HepG2 (cell line): ENCODE measurements around the gene GSDME. TPM values are rescaled to one million over a fixed set of nuclear protein-coding genes. Genes with fewer than 3 reads are reported as not detected.

Experiments
- ATAC-seq: fragments of 200-7000 bp; cut with Tn5 transposase; 3 replicates; pipeline ENCODE4 v1.9.1; 2020; ENCODE audit warnings: mild to moderate bottlenecking, moderate library complexity
- BruUV-seq: library from RNA; stranded (reverse); fragments of 400-500 nt; replicated peaks from 2 replicates; lab custom pipeline; 2021; lab: Mats Ljungman, UMichigan
- CTCF ChIA-PET: fragments of 300-600 bp; formaldehyde crosslinking; extraction: SDS; loops from one replicate; lab custom pipeline; 2021; ENCODE audit warnings: low total read pairs, inconsistent platforms, low intra/inter-chr PET ratio; lab: Yijun Ruan, JAX
- POLR2A ChIA-PET: fragments of 350-600 bp; sonication (Branson Sonifier 250); formaldehyde crosslinking; loops from one replicate; lab custom pipeline; 2020; ENCODE audit warnings: antibody characterized with exemption, inconsistent platforms; lab: Yijun Ruan, JAX
- DNase-seq: peaks from one replicate; pipeline ENCODE4 v3.0.0-alpha.2; 2015; ENCODE audit warnings: low spot score
- FAIRE-seq: peaks from 3 replicates; lab custom pipeline; 2011; peaks lifted over from hg19 to GRCh38; lab: Jason Lieb, UNC
- H2AFZ ChIP-seq: one replicate; pipeline ENCODE4 v1.6.1; 2011; ENCODE audit warnings: low read length, inconsistent platforms
- H3K27ac ChIP-seq: fragments of 300-600 bp; 3 replicates; pipeline ENCODE4 v1.8.0; 2011; ENCODE audit warnings: mixed run types, mild to moderate bottlenecking, mixed read lengths, low read length, inconsistent platforms; ENCODE audit not compliant: insufficient read depth; ENCODE audit errors: extremely low read length
- H3K27me3 ChIP-seq, 2 experiments: fragments of 200-600 bp in 1 of 2; 2 replicates in 1 of 2; 3 replicates in 1 of 2; pipeline versions ENCODE4 v1.6.0 to v1.8.0; 2011; ENCODE audit warnings: low read length in 2 of 2, mild to moderate bottlenecking in 2 of 2, moderate library complexity in 2 of 2, inconsistent platforms in 1 of 2; ENCODE audit not compliant: insufficient read depth in 2 of 2, control insufficient read depth in 1 of 2
- H3K36me3 ChIP-seq, 2 experiments: fragments of 200-600 bp in 1 of 2; replicated peaks in 1 of 2; 2 replicates in 1 of 2; 3 replicates in 1 of 2; pipeline versions ENCODE4 v1.5.1 to v1.8.0; 2011; ENCODE audit warnings: low read length in 2 of 2, inconsistent platforms in 1 of 2; ENCODE audit not compliant: insufficient read depth in 2 of 2, control insufficient read depth in 1 of 2
- H3K4me1 ChIP-seq: 2 replicates; pipeline ENCODE4 v1.5.1; 2012; ENCODE audit warnings: low read length, inconsistent platforms; ENCODE audit not compliant: insufficient read depth
- H3K4me2 ChIP-seq: 2 replicates; pipeline ENCODE4 v1.6.0; 2011; ENCODE audit warnings: low read depth, low read length, inconsistent platforms
- H3K4me3 ChIP-seq, 3 experiments: fragments of 200-600 bp in 1 of 3; sonication (generic), shearing (Covaris generic) in 1 of 3; replicated peaks in 1 of 3; 2 replicates each; pipeline ENCODE4 v1.5.1; 2011 to 2016; ENCODE audit warnings: low read length in 3 of 3, inconsistent platforms in 2 of 3, low read depth in 2 of 3, mild to moderate bottlenecking in 2 of 3, control low read depth in 1 of 3, mixed read lengths in 1 of 3; ENCODE audit not compliant: insufficient read depth in 1 of 3
- H3K79me2 ChIP-seq: one replicate; pipeline ENCODE4 v1.6.1; 2011; ENCODE audit warnings: low read length, inconsistent platforms; ENCODE audit not compliant: insufficient read depth
- H3K9ac ChIP-seq: 2 replicates; pipeline ENCODE4 v1.6.0; 2011; ENCODE audit warnings: mild to moderate bottlenecking, low read depth, low read length, inconsistent platforms; ENCODE audit not compliant: insufficient read depth
- H3K9me3 ChIP-seq: 2 replicates; pipeline ENCODE4 v1.5.1; 2012; ENCODE audit warnings: mild to moderate bottlenecking, low read length
- H4K20me1 ChIP-seq: 2 replicates; pipeline ENCODE4 v1.6.0; 2011; ENCODE audit warnings: inconsistent platforms, mild to moderate bottlenecking, low read length, moderate library complexity; ENCODE audit not compliant: insufficient read depth
- ATF7-NPFF ChIP-seq: sonication (generic); formaldehyde crosslinking; IDR thresholded peaks from 2 replicates; pipeline ENCODE4 v1.8.1; 2023; ENCODE audit warnings: mild to moderate bottlenecking, low read depth, missing genetic modification reagents, moderate library complexity
- CBX1 ChIP-seq: IDR thresholded peaks from one replicate; pipeline ENCODE4 v1.6.1; 2016; ENCODE audit warnings: antibody characterized with exemption, low read depth
- FOXP1 ChIP-seq, 2 experiments: fragments of 450-650 bp in 1 of 2; IDR thresholded peaks; 2 replicates each; pipeline ENCODE4 v1.6.1; 2017 to 2018; ENCODE audit warnings: antibody characterized with exemption in 1 of 2
- HDAC6 ChIP-seq: fragments of 200-600 bp; sonication (generic); IDR thresholded peaks from 2 replicates; pipeline ENCODE4 v1.7.0; 2017; ENCODE audit warnings: mild to moderate bottlenecking, antibody characterized with exemption, low read length, low read depth
- KAT8 ChIP-seq: IDR thresholded peaks from 2 replicates; pipeline ENCODE4 v1.6.1; 2016; ENCODE audit warnings: missing genetic modification reagents, missing compliant biosample characterization
- KDM5A ChIP-seq: fragments of 200-600 bp; sonication (generic); IDR thresholded peaks from 2 replicates; pipeline ENCODE4 v1.7.0; 2018; ENCODE audit warnings: antibody characterized with exemption, mild to moderate bottlenecking, low read length, borderline replicate concordance
- PHF5A ChIP-seq: IDR thresholded peaks from one replicate; pipeline ENCODE4 v1.6.1; 2018; ENCODE audit warnings: low read depth, missing genetic modification reagents; ENCODE audit not compliant: unreplicated experiment
- RELA ChIP-seq: sonication (generic); formaldehyde crosslinking; IDR thresholded peaks from 2 replicates; pipeline ENCODE4 v1.4.0; 2020; ENCODE audit warnings: missing genetic modification reagents
- U2AF1 ChIP-seq: fragments of 200-400 bp; formaldehyde crosslinking; optimal IDR thresholded peaks from 2 replicates; pipeline ENCODE3; 2017; ENCODE audit warnings: mild to moderate bottlenecking, low read depth, low read length
- ZIK1 ChIP-seq: sonication (generic); formaldehyde crosslinking; IDR thresholded peaks from 2 replicates; pipeline ENCODE4 v1.5.0; 2020; ENCODE audit warnings: mild to moderate bottlenecking, low read depth, missing genetic modification reagents, borderline replicate concordance
- ZKSCAN1 ChIP-seq: fragments of 150-350 bp; IDR thresholded peaks from 2 replicates; pipeline ENCODE4 v1.6.1; 2014; ENCODE audit warnings: low read length
- ZNF335 ChIP-seq: sonication (generic); formaldehyde crosslinking; IDR thresholded peaks from 2 replicates; pipeline ENCODE4 v1.4.0; 2020; ENCODE audit warnings: missing genetic modification reagents
- ZNF543 ChIP-seq: sonication (generic); formaldehyde crosslinking; IDR thresholded peaks from 2 replicates; pipeline ENCODE4 v1.4.0; 2020; ENCODE audit warnings: mild to moderate bottlenecking, missing genetic modification reagents
- ZNF549 ChIP-seq: sonication (generic); formaldehyde crosslinking; IDR thresholded peaks from 2 replicates; pipeline ENCODE4 v1.5.0; 2020; ENCODE audit warnings: missing genetic modification reagents
- ZNF607 ChIP-seq: sonication (generic); formaldehyde crosslinking; IDR thresholded peaks from 2 replicates; pipeline ENCODE4 v1.5.1; 2020; ENCODE audit warnings: missing genetic modification reagents, mild to moderate bottlenecking, borderline replicate concordance
- ZNF660 ChIP-seq: sonication (generic); formaldehyde crosslinking; IDR thresholded peaks from 2 replicates; pipeline ENCODE4 v1.5.1; 2020; ENCODE audit warnings: mild to moderate bottlenecking, low read depth, missing genetic modification reagents, borderline replicate concordance
- ZNF749 ChIP-seq: sonication (generic); formaldehyde crosslinking; IDR thresholded peaks from 2 replicates; pipeline ENCODE4 v1.8.0; 2022; ENCODE audit warnings: mild to moderate bottlenecking, missing genetic modification reagents, moderate library complexity, borderline replicate concordance
- ZSCAN30 ChIP-seq: sonication (generic); formaldehyde crosslinking; IDR thresholded peaks from 2 replicates; pipeline ENCODE4 v1.5.0; 2020; ENCODE audit warnings: mild to moderate bottlenecking, missing genetic modification reagents
- WGBS: methylation state at CpG from one replicate; pipeline ENCODE4 v1.1.6; 2017; ENCODE audit warnings: low lambda C conversion rate; 5-methylcytosine and 5-hydroxymethylcytosine counted together
- in situ Hi-C: cut with HindIII; loops from 2 replicates; pipeline ENCODE4 v1.10.0; 2017; ENCODE audit warnings: low pct_unique_long_range_greater_than_20kb; ENCODE audit not compliant: extremely low pct_ligation_motif_present
- intact Hi-C: fragments of 100-400 bp; cut with micrococcal nuclease; formaldehyde crosslinking; loops from one replicate; pipeline ENCODE4 v1.10.0; 2022; ENCODE audit not compliant: unreplicated experiment
- polyA plus RNA-seq, 8 experiments: library from polyadenylated mRNA; depleted of rRNA in 3 of 8; stranded (reverse) in 7 of 8; unstranded in 1 of 8; fragments of >200 nt; fragmentation: Illumina TruSeq in 4 of 8; extraction: Trizol in 4 of 8; gene quantifications; 2 replicates each; pipeline versions ENCODE4 v1.2.1 to v1.2.3, GENCODE V29; 2011 to 2016; ENCODE audit warnings: low read depth in 4 of 8, missing spikeins in 1 of 8, mixed read lengths in 1 of 8; ENCODE audit not compliant: insufficient read depth in 1 of 8
- total RNA-seq, 5 experiments: library from RNA; depleted of rRNA; stranded (reverse); fragments of >200 nt; fragmentation: Illumina TruSeq; extraction: Trizol; gene quantifications; 2 replicates each; pipeline ENCODE4 v1.2.3, GENCODE V29; 2016; ENCODE audit warnings: low read depth in 1 of 5
- TF ChIP-seq, protein P1 (sequence below): sonication (generic); formaldehyde crosslinking; IDR thresholded peaks from 2 replicates; pipeline ENCODE4 v1.4.0; 2020; ENCODE audit warnings: mild to moderate bottlenecking, missing genetic modification reagents
- TF ChIP-seq, protein P2 (sequence below): sonication (generic); formaldehyde crosslinking; IDR thresholded peaks from 2 replicates; pipeline ENCODE4 v1.4.0; 2020; ENCODE audit warnings: missing genetic modification reagents
- TF ChIP-seq, protein P3 (sequence below): sonication (generic); formaldehyde crosslinking; IDR thresholded peaks from 2 replicates; pipeline ENCODE4 v1.4.0; 2020; ENCODE audit warnings: mild to moderate bottlenecking, missing genetic modification reagents

The GSDME gene
- total and polyA plus RNA-seq, 2 of the 13 experiments (the other 11 are each of a cell fraction or from before 2014, with no cell fraction given), result 19.2 to 28.2 TPM

DNA sequence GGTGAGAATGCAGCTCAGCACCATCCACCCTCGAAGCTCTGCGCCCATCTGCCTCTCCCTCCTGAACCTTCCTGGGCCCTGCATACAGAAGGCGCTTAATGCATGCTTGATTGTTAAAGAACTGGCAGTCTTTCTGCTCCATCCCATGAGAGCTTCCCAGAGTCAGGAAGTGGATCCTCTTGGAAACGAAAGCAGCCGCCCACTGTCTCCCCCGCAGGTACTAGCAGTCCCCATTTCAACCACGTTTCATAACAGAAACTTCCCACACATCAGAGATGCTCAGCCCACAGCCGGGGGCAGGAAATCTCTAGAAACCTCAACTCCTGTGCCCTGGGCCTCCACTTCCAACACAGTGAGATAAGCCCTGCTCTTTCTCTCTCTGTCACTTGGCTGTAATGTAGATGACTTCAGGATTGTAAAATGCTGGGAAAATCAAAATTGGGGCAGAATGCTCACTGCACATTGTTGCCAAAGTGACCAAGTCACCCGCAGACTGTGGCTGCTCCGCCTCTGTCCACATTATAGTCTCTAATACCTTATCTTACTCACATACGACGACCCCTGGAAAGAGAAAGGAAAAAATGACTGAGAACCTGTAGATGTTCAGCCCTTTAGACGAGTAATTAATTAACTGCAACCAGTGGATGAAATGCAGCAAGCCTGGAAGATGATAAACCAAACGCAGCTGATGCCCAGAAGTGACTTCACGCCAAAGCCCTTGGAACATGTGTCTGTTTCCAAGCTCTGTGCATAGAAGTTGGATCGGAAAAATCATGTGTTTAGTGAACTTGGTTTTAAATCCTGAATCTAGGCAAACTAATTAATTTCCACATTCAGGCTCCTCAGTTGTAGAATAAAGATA, 28.5 kb downstream of the GSDME start (continued):
- TF ChIP-seq, protein P1, sequence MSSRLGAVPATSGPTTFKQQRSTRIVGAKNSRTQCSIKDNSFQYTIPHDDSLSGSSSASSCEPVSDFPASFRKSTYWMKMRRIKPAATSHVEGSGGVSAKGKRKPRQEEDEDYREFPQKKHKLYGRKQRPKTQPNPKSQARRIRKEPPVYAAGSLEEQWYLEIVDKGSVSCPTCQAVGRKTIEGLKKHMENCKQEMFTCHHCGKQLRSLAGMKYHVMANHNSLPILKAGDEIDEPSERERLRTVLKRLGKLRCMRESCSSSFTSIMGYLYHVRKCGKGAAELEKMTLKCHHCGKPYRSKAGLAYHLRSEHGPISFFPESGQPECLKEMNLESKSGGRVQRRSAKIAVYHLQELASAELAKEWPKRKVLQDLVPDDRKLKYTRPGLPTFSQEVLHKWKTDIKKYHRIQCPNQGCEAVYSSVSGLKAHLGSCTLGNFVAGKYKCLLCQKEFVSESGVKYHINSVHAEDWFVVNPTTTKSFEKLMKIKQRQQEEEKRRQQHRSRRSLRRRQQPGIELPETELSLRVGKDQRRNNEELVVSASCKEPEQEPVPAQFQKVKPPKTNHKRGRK (CRISPR knock-in tag), result no peak
- TF ChIP-seq FOXP1 (IDR thresholded peaks at IDR 0.05), result no peak
- no peak for TF ChIP-seq FOXP1 (CRISPR knock-in tag; IDR thresholded peaks at IDR 0.05)
- TF ChIP-seq ZKSCAN1, result no peak
- TF ChIP-seq ZIK1 (CRISPR knock-in tag), result no peak

DNA sequence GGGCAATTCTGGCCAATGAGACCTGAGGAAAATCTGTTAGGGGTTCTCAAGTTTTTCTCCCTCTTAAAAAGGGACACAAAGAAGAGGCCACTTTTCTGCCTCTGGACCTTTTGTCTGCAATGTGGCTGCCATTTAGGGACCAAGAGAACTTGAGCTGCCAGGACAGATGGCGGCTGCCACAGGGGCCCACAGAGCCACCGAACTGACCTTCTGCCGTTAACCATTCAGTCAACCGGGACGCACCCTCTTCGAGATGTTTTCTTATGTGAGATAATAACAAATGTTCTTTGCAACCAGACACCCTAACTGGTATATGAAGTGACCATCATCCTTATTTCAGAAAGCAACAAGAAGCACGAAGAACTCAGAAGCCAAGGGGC, 29.2 kb downstream of the GSDME start:
- in situ Hi-C loops, result no loop called here
- POLR2A ChIA-PET, result no interaction called here
- WGBS, result 99% methylated on average over 7 of the region's 7 CpGs
- FAIRE-seq (no peak), ATAC-seq (no peak), DNase-seq (no peak)
- Histone ChIP-seq H3K79me2 (no peaks in the 10 kb centered on the region), H3K27me3 (no peaks in the 10 kb centered on the region), H4K20me1 (no peaks in the 10 kb centered on the region), H3K36me3 (no peaks in the 10 kb centered on the region; a peak in 1 of 5 replicates), H3K4me3 (no peak overlapping the region), H3K27ac (no peak overlapping the region), H2AFZ (no peak overlapping the region), H3K4me2 (no peak overlapping the region), H3K9me3 (no peaks in the 10 kb centered on the region), H3K9ac (no peak overlapping the region), H3K4me1 (peaks cover 8% of the 10 kb centered on the region)
- CTCF ChIA-PET, result no interaction called here
- intact Hi-C loops, result no loop called here
- no TSS peak for BruUV-seq
- TF ChIP-seq ZSCAN30 (CRISPR knock-in tag) (no peak), ZNF749 (CRISPR knock-in tag) (no peak), PHF5A (CRISPR knock-in tag) (no peak), CBX1 (no peak), RELA (CRISPR knock-in tag) (no peak), ZNF607 (CRISPR knock-in tag) (no peak), ZNF660 (CRISPR knock-in tag) (no peak), ZNF335 (CRISPR knock-in tag) (no peak), KAT8 (CRISPR knock-in tag) (no peak), ZNF543 (CRISPR knock-in tag) (no peak), ZNF549 (no peak), ATF7-NPFF (CRISPR knock-in tag) (no peak), HDAC6 (no peak), U2AF1 (no peak), KDM5A (no peak)
- TF ChIP-seq, protein P2, sequence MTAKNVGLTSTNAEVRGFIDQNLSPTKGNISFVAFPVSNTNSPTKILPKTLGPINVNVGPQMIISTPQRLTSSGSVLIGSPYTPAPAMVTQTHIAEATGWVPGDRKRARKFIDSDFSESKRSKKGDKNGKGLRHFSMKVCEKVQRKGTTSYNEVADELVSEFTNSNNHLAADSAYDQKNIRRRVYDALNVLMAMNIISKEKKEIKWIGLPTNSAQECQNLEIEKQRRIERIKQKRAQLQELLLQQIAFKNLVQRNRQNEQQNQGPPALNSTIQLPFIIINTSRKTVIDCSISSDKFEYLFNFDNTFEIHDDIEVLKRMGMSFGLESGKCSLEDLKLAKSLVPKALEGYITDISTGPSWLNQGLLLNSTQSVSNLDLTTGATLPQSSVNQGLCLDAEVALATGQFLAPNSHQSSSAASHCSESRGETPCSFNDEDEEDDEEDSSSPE, result no peak
- TF ChIP-seq, protein P3, sequence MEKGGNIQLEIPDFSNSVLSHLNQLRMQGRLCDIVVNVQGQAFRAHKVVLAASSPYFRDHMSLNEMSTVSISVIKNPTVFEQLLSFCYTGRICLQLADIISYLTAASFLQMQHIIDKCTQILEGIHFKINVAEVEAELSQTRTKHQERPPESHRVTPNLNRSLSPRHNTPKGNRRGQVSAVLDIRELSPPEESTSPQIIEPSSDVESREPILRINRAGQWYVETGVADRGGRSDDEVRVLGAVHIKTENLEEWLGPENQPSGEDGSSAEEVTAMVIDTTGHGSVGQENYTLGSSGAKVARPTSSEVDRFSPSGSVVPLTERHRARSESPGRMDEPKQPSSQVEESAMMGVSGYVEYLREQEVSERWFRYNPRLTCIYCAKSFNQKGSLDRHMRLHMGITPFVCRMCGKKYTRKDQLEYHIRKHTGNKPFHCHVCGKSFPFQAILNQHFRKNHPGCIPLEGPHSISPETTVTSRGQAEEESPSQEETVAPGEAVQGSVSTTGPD (CRISPR knock-in tag), result no peak
